NK-92 (cell line): ENCODE results near the gene FNBP1.
"Not testable (repeated sequence)": the region's sequence is repeated elsewhere in the genome, so short reads cannot be mapped to it uniquely, and the experiment has no call there.

ENCODE experiments used
- DNase-seq: peaks from one replicate; lab custom pipeline; 2025; ENCODE audit not compliant: unreplicated experiment; lab: John Stamatoyannopoulos, UW

FNBP1 gene

GRCh38 chr9:129995409-129996160, 47.4 kb downstream of the FNBP1 start:
- DNase-seq = no peak

GRCh38 chr9:129994882-129995281, 48.1 kb downstream of the FNBP1 start:
- DNase-seq = no peak

- DNase-seq = not testable (repeated sequence)
These were observed 51.9 kb downstream of the FNBP1 start for GRCh38 chr9:129991139-129991538.

- DNase-seq = no peak
These were observed 52.5 kb downstream of the FNBP1 start for GRCh38 chr9:129990269-129991010.

DNA sequence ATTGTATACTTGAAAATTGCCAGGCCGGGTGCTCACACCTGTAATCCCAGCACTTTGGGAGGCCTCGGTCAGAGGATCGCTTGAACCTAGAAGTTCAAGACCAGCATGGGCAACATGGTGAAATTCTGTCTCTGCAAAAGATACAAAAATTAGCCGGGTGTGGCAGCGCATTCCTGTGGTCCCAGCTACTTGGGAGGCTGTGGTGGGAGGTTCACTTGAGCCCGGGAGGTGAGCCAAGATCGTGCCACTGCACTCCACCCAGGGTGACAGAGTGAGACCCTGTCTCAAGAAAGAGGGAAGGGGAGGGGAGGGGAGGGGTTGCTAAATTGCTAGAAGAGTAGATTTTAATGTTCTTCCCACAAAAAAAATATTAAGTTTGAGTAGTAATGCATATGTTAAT, 53.2 kb downstream of the FNBP1 start:
- DNase-seq = no peak

GRCh38 chr9:129989362-129989708, 53.7 kb downstream of the FNBP1 start:
- DNase-seq = no peak

GRCh38 chr9:129988607-129989361, 54.2 kb downstream of the FNBP1 start:
- DNase-seq = no peak

DNA sequence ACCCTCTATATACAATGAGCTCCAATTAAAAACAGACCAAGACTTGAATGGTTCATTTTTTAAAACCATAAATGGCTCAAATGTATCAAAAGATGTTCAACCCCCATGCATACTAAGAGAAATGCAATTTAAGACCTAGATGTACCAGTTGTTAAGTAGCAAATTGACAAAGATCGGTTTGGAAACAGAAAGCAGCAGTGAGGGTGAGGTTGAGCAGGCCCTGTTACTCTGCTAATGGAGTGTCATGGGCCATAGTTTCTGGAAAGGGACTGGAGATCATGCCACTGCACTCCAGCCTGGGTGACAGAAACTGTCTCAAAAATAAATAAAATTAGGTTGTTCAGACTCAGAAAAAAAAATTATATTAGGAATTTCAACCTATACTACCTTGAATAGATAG, 55.0 kb downstream of the FNBP1 start:
- no peak for DNase-seq

- no peak for DNase-seq
These were observed 55.9 kb downstream of the FNBP1 start for GRCh38 chr9:129987047-129987446.

- DNase-seq = not testable (repeated sequence)
These were observed 58.4 kb downstream of the FNBP1 start for GRCh38 chr9:129984589-129984988.

- no peak for DNase-seq
These were observed 59.1 kb downstream of the FNBP1 start for GRCh38 chr9:129983891-129984290.

DNA sequence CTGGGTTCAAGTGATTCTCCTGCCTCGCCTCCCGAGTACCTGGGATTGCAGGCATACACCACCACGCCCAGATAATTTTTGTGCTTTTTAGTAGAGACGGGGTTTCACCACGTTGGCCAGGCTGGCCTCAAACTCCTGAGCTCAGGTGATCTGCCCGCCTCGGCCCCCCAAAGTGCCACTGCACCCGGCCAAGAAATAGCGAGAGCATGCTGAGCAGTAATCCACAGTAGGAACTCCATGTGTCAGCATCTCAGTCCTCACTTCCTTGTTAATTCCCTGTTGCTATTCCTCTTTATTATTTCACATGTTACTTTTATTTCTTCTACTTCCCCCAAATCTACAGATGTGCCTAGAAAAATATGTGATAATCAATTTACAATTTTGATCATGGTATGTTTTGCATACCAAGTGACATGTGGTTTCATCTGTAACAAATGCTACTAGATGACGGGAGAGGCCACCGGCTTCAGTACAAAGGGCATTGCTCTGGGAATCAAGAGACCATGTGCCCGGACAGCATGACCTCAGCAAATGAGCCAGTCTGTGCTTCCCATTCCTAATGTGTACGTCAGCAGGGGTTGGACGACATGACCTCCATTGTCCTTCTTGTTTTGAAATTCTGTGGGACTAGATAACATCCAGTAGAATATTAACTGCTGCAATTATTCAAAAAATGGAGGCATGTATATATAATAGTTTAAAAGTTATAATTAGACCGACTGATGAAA, 61.6 kb downstream of the FNBP1 start:
- no peak for DNase-seq

- not testable (repeated sequence) for DNase-seq
These were observed 62.8 kb downstream of the FNBP1 start for GRCh38 chr9:129980224-129980623.

DNA sequence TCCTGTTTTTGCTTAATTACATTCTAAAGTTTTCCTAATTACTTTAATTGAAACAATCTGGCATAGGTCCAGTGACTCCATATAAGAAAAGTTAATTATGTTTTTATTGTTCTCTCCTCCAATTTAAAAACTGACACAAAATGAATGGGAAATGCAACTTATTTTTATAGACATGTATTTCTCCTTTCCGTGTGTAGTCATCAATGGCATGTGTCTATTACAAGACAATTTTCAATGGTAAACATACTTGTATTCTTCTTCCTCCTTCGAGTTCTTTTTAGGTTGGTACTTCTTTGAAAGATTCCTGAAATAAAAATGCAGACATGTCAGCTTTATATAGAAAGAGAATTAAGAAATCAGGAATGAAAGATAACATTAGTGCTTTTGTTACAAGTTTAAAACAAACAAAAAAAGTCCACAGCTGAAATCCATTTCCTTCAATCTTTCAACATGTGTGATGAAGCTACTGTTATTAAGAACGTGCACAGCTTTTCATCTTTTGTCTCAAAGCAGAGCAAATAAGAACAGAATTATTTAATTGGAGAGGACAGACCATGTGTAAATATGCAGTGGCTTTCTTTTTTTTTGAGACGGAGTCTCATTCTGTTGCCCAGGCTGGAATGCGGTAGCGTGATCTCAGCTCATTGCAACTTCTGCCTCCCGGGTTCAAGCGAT, 63.8 kb downstream of the FNBP1 start:
- no peak for DNase-seq

GRCh38 chr9:129972816-129973215, 70.2 kb downstream of the FNBP1 start:
- no peak for DNase-seq

GRCh38 chr9:129968690-129969485, 74.1 kb downstream of the FNBP1 start:
- DNase-seq = no peak

DNA sequence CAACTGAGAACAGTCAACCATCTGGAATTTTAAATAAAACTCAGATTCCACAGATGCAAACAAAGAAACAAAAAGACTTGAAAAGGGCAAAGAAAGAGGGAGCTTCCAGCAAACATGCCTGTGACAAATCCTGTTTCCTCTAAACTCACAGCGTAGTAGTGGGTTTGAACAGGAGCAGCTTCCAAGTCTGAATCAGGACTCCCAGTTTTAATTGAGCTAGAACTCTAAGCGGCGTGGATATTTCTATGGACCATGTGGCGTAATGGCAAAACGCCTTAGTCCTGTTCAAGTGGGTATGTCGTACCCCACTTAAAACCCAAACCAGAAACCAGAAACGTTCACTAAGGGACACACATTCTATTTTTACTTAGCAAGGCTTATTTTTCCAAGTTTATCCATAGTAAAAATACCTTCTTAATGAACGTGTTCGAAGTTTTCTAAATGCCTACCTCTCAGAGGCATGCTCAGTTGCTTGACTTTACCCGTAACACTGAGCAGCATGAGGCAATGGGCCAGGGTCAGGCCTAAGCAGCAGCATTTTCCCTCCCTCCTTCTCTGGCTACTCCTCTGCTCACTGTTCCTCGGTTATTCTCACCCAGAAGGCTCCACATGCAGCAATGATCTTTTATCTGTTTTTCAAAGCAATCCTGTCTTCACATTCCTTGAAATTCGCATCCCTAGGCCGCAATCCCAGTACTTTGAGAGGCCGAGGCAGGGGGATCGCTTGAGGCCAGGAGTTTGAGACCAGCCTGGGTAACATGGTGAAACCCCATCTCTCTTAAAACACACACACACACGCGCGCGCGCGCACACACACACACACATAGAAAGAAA, 77.9 kb downstream of the FNBP1 start:
- DNase-seq = no peak

- peak; percentile 5 for DNase-seq
These were observed 79.9 kb downstream of the FNBP1 start for GRCh38 chr9:129962889-129963703.
